Ovary (tissue), 9 donors: Measurements from ENCODE around the gene GGN. TPM values are rescaled to one million over a fixed set of nuclear protein-coding genes. Genes with fewer than 3 reads are reported as not detected.

ENCODE experiments used
- DNase-seq, 5 donors: peaks; one replicate each; pipeline ENCODE4 v3.0.0-alpha.2; 2019 to 2020
- H3K27ac ChIP-seq, 2 donors: fragments of 200-600 bp; one replicate each; pipeline versions ENCODE4 v1.5.1 to v1.8.0; 2019 to 2022
- H3K27me3 ChIP-seq: fragments of 200-600 bp; one replicate; pipeline ENCODE4 v1.8.0; 2022
- H3K36me3 ChIP-seq: fragments of 200-600 bp; sonication (generic); one replicate; pipeline ENCODE4 v1.5.1; 2019
- H3K4me1 ChIP-seq: one replicate; pipeline ENCODE4 v1.8.1; 2013; ENCODE audit warnings: mild to moderate bottlenecking, moderate library complexity; ENCODE audit not compliant: insufficient read depth
- H3K4me3 ChIP-seq: fragments of 200-600 bp; sonication (generic); one replicate; pipeline ENCODE4 v1.5.1; 2017
- H3K9me3 ChIP-seq, 2 donors: fragments of 200-600 bp in 1 of 2; sonication (generic) in 1 of 2; one replicate each; pipeline versions ENCODE4 v1.5.1 to v1.8.1; 2013 to 2019; ENCODE audit warnings: mild to moderate bottlenecking in 1 of 2, moderate library complexity in 1 of 2
- CTCF ChIP-seq, 3 donors: fragments of 450-650 bp in 2 of 3; fragments of 200-600 bp in 1 of 3; IDR thresholded peaks; one replicate each; pipeline versions ENCODE4 v1.5.1 to v1.8.0; 2016 to 2022; ENCODE audit warnings: antibody characterized with exemption in 3 of 3, mild to moderate bottlenecking in 1 of 3
- EP300 ChIP-seq: sonication (generic); formaldehyde crosslinking; IDR thresholded peaks from one replicate; pipeline ENCODE4 v1.6.1; 2017; ENCODE audit warnings: antibody characterized with exemption
- POLR2A ChIP-seq: fragments of 450-650 bp; IDR thresholded peaks from one replicate; pipeline ENCODE4 v1.6.1; 2017; ENCODE audit warnings: antibody characterized with exemption, mild to moderate bottlenecking, moderate library complexity
- WGBS, 3 donors: extraction: QIAGEN DNeasy Blood & Tissue Kit in 1 of 3; methylation state at CpG; one replicate each; pipeline versions ENCODE4 v1.1.5 to v1.1.7; 2013 to 2017; 5-methylcytosine and 5-hydroxymethylcytosine counted together
- intact Hi-C, 4 donors: fragments of 100-400 bp; cut with DNase I; formaldehyde crosslinking; loops; one replicate each; pipeline versions ENCODE4 v1.11.0 to v1.15.1; 2022 to 2023
- polyA plus RNA-seq, 2 donors: library from polyadenylated mRNA; stranded (reverse); fragments of 200-250 nt in 1 of 2; fragments of 350-450 nt in 1 of 2; fragmentation: Illumina TruSeq in 1 of 2; extraction: RNeasy Lipid Tissue Mini Kit (QIAGEN cat#74804) in 1 of 2; gene quantifications; one replicate each; pipeline ENCODE4 v1.2.3, GENCODE V29; 2013 to 2014
- total RNA-seq, 7 donors: library from RNA; depleted of rRNA in 2 of 7; stranded (reverse); fragments of >200 nt in 2 of 7; fragmentation: NEBNext Ultra II Directional in 3 of 7; extraction: Animal tissue kit (Norgen Biotek cat#: 25700) in 3 of 7; gene quantifications; one replicate each; pipeline versions ENCODE4 v1.1.0 to v1.2.4, GENCODE V29; 2016 to 2023
- donor health status: DM: no; HTN: no; CAD: no; lungs with moderate emphysema.
- donor health status: DM: no; HTN: no; CAD: no.
- donor health status: Bipolar disorder and iron deficiency.
- donor health status: DM: yes; HTN: yes; CAD: no.
- donor health status: DM: no; HTN: no; CAD: no.
- donor health status: DM: yes; HTN: yes; CAD: no.

GGN gene
- total and polyA plus RNA-seq, 9 donors, result 0.24 to 0.75 (median 0.54) TPM; not detected in 3

GRCh38 chr19:38335949-38336637, 51.7 kb downstream of the GGN start:
- WGBS, 3 donors, result 0 to 1% (median 1%) methylated on average over 52 of the region's 52 CpGs
- H3K9me3 ChIP-seq, result no peaks in the 10 kb centered on the region
- H3K4me3 ChIP-seq, result peak overlapping the region; percentile 54
- H3K4me1 ChIP-seq, result peaks cover 2% of the 10 kb centered on the region
- peak; percentile 92 to 96 (median 93) for DNase-seq
- H3K27ac ChIP-seq, result peak overlapping the region; percentile 82 to 86
- H3K36me3 ChIP-seq, result no peaks in the 10 kb centered on the region
- intact Hi-C loops, result loop anchor here in 2 of 4 donors (5.0 to 10.0 kb wide), 2 partner anchors 36 to 191 kb away; partner anchors contain the start of gene PSMD8 (in 1 of the 2)
- no peaks in the 10 kb centered on the region for H3K27me3 ChIP-seq
- TF ChIP-seq EP300, result no peak
- TF ChIP-seq POLR2A, result peak; percentile 54
- TF ChIP-seq CTCF (IDR thresholded peaks at IDR 0.05), result no peak

Other genes starting within 250 kb of the GGN start
- gene DPF1, start 163.8 kb downstream of the GGN start, total RNA-seq, result 1 to 10 TPM in 1 of 7 donors, under 1 TPM in 4, not detected in 2; 0.23 to 1.0 (median 0.35) TPM
- gene DPF1, start 163.8 kb downstream of the GGN start, polyA plus RNA-seq, result under 1 TPM; 0.23 to 0.50 TPM
- gene PPP1R14A, start 131.7 kb downstream of the GGN start, total RNA-seq, result 100 to 1,000 TPM in 3 of 7 donors, 10 to 100 TPM in 4; 36.8 to 235 (median 97.1) TPM
- 10 to 100 TPM; 10.5 to 92.8 TPM for gene PPP1R14A, start 131.7 kb downstream of the GGN start, polyA plus RNA-seq
- gene SPINT2, start 123.5 kb downstream of the GGN start, total RNA-seq, result 100 to 1,000 TPM; 111 to 556 (median 118) TPM
- 10 to 100 TPM; 71.5 to 79.6 TPM for gene SPINT2, start 123.5 kb downstream of the GGN start, polyA plus RNA-seq
- 100 to 1,000 TPM in 1 of 7 donors, 10 to 100 TPM in 2, 1 to 10 TPM in 3, not detected in 1; 1.8 to 179 (median 11.1) TPM for gene C19orf33, start 83.8 kb downstream of the GGN start, total RNA-seq
- gene C19orf33, start 83.8 kb downstream of the GGN start, polyA plus RNA-seq, result 1 to 10 TPM in 1 of 2 donors, not detected in 1; 7.9 TPM
- 10 to 100 TPM in 6 of 7 donors, 1 to 10 TPM in 1; 8.5 to 37.2 (median 21.8) TPM for gene YIF1B, start 72.1 kb downstream of the GGN start, total RNA-seq
- 10 to 100 TPM in 1 of 2 donors, 1 to 10 TPM in 1; 9.9 to 23.7 TPM for gene YIF1B, start 72.1 kb downstream of the GGN start, polyA plus RNA-seq
- 10 to 100 TPM in 5 of 7 donors, 1 to 10 TPM in 2; 6.0 to 30.1 (median 19.8) TPM for gene KCNK6, start 68.2 kb downstream of the GGN start, total RNA-seq
- 10 to 100 TPM in 1 of 2 donors, 1 to 10 TPM in 1; 7.4 to 16.4 TPM for gene KCNK6, start 68.2 kb downstream of the GGN start, polyA plus RNA-seq
- gene CATSPERG, start 52.2 kb downstream of the GGN start, total RNA-seq, result 10 to 100 TPM in 1 of 7 donors, 1 to 10 TPM in 6; 2.9 to 13.4 (median 5.7) TPM
- gene CATSPERG, start 52.2 kb downstream of the GGN start, polyA plus RNA-seq, result 1 to 10 TPM; 1.8 to 2.1 TPM
- gene PSMD8, start 13.5 kb downstream of the GGN start, total RNA-seq, result 100 to 1,000 TPM in 3 of 7 donors, 10 to 100 TPM in 4; 59.1 to 125 (median 85.3) TPM
- 100 to 1,000 TPM in 1 of 2 donors, 10 to 100 TPM in 1; 81.5 to 129 TPM for gene PSMD8, start 13.5 kb downstream of the GGN start, polyA plus RNA-seq
- gene SPRED3, start 663 bp upstream of the GGN start, total RNA-seq, result 1 to 10 TPM in 4 of 7 donors, under 1 TPM in 3; 0.24 to 2.1 (median 1.0) TPM
- gene SPRED3, start 663 bp upstream of the GGN start, polyA plus RNA-seq, result under 1 TPM; 0.29 to 0.60 TPM
- 10 to 100 TPM; 16.5 to 23.7 (median 20.9) TPM for gene FAM98C, start 15.1 kb upstream of the GGN start, total RNA-seq
- 10 to 100 TPM in 1 of 2 donors, 1 to 10 TPM in 1; 7.8 to 18.8 TPM for gene FAM98C, start 15.1 kb upstream of the GGN start, polyA plus RNA-seq
- 1 to 10 TPM in 3 of 7 donors, under 1 TPM in 4; 0.45 to 1.8 (median 0.84) TPM for gene RASGRP4, start 38.2 kb upstream of the GGN start, total RNA-seq
- 1 to 10 TPM in 1 of 2 donors, under 1 TPM in 1; 0.58 to 2.5 TPM for gene RASGRP4, start 38.2 kb upstream of the GGN start, polyA plus RNA-seq
- 1 to 10 TPM in 3 of 7 donors, under 1 TPM in 4; 0.57 to 2.6 (median 0.88) TPM for gene RYR1, start 45.7 kb upstream of the GGN start, total RNA-seq
- 1 to 10 TPM; 1.5 to 1.6 TPM for gene RYR1, start 45.7 kb upstream of the GGN start, polyA plus RNA-seq
- gene MAP4K1, start 229.9 kb upstream of the GGN start, total RNA-seq, result 1 to 10 TPM in 6 of 7 donors, under 1 TPM in 1; 0.95 to 6.1 (median 2.6) TPM
- 1 to 10 TPM; 1.0 to 2.6 TPM for gene MAP4K1, start 229.9 kb upstream of the GGN start, polyA plus RNA-seq
- gene EIF3K, start 231.2 kb upstream of the GGN start, total RNA-seq, result 100 to 1,000 TPM; 247 to 527 (median 267) TPM
- gene EIF3K, start 231.2 kb upstream of the GGN start, polyA plus RNA-seq, result 100 to 1,000 TPM; 215 to 391 TPM